ENCODE results near the gene NSD2.
"Not testable (repeated sequence)": the region's sequence is repeated elsewhere in the genome, so short reads cannot be mapped to it uniquely, and the experiment has no call there.

NSD2 gene

DNA sequence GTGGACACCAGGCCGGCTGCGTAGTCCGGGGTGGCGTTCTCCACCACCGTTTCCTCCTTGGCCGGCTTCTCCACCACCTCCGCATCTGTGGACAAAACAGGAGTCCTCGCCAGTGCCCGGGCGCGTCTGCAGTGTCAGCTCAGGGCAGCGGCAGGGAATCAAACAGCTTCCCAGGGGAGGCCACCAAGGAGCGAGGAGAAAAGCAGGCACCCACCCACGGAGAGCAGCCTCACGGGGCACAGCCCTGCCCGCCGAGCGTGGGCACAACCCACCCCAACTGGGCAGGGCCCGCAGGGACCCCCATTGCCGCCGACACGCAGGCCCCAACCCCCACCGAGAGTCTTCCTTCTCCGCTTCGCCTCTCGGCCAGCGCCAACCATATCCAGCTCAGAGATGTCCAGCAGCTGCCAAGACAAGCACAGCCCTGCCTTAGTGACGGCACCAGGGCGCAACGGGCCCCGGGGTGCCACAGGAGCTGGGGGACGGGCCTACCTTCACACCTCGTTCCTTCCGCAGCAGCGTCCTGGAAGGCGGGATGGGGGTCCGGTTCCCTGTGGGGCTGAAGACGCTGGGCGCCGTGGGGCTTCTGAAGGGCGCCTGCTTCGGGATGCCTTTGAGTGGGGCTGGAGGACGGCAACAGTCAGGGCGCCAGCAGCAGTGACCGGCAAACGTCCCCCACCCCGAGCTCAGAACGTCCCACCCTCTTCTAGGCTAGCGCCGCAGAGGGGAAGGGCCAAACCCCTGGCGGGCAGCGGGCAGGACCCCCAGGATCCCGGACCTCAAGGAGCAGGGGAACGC is 114.8 kb downstream of the NSD2 start:
- DNase-seq (ENCODE audit: low read depth): no peak

DNA sequence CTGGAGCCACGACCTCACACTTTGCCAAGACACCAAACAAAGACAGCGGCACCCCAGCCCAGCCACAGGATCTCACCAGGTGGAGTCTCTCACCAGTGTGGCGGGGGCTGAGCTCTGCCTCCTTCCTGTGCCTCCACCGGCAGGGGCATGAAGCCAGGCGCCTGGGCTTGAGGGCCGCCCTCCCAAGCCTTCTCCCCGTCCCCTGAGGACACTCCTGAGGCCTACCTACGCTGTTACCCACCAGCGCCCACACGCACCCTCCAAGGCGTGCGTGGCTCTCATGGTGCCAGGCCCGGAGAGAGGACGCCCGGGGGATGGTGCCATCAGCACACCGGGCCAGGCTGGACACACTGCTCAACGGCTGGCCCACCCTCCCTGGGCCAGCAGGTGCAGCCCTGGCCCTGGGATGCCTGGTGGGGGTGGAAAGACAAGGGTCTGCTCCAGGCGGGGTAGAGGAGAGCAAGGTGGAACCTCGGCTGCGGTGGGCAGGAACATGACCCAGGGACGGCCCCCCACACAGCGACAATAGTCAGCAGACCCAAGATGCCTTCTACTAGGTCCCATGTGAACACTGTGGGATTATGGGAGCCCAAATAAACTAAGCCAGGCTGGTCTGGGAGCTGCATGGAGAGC is 115.5 kb downstream of the NSD2 start:
- no peak for DNase-seq (ENCODE audit: low read depth)

DNA sequence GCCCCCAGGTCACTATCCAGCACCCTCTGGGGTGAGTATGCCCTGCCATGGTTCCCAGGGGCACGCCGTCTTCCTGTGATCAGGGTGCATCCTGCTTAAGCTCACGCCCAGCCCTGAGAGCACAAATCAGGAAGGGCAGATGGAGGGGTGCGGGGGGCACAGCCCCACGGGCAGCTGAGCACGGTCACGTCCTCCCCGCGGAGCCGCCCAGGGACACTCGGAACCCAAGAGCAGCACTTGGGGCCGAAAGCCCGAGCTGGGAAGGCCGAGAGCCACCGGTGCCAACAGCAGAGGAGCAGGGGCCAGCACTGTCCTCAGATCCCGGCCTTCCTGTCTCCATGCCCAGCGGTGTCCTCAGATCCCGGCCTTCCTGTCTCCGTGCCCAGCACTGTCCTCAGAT is 116.1 kb downstream of the NSD2 start:
- no peak for DNase-seq (ENCODE audit: low read depth)

- no peak for DNase-seq (ENCODE audit: low read depth)
Measured at GRCh38 chr4:1987721-1988326, 116.6 kb downstream of the NSD2 start.

DNA sequence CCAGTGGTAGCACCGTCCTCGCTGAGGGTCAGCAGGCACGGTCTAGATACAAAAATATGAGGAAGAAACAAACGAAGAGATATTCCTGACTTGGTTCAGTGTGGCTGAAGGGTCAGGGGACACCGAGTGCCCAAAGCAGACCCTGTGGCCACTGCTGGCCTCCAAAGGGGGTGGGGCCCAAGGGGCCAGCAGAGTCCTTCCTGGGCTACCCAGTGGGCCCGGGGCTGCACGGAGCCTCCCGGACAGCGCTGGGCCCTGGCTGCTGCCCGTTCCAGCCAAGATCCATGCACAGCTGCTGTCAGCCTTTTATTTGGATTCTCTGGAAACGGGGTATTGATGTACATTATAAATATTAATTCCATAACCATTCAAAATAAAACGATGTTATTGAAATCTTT is 117.1 kb downstream of the NSD2 start:
- no peak for DNase-seq (ENCODE audit: low read depth)

DNA sequence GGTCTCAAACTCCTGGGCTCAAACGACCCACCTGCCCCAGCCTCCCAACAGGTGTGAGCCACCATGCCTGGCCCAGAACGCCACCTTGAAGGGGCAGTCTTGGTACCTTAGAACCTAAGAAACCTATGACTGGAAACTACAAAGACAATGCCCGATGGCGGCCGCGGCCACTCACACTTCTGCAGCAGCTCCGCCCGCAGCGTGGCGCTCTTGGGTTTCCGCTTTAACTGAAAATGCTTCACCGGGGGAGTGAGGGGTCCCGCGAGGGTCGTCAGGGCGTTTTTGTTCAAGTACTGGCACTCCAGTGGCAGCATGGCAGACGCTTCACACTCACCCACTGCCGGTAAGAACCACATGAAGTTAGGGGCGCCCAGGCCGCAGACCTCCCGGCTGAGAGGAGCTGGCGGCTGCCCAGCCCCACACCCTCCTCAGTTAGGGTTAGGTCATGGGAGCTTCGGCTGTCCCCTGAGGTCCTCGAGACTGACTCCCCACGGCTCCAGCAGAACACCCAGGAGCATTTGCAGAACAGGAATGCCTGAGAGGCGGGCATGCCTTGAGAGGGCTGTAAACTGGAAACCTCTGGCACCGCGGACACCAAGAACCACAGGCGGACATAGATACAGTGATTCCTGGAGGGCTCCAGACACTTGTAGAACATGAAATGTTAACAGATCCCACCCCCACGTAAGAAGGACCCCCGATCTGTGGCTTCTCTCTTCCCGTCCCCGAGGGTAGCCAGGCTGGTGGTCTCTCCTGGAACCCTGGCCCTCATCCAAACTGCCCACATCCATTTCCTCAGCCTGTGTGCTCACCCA is 118.5 kb downstream of the NSD2 start:
- no peak for DNase-seq (ENCODE audit: low read depth)

GRCh38 chr4:1990348-1990645 is 119.1 kb downstream of the NSD2 start:
- no peak for DNase-seq (ENCODE audit: low read depth)

- no peak for DNase-seq (ENCODE audit: low read depth)
Measured at GRCh38 chr4:1990676-1991075, 119.5 kb downstream of the NSD2 start.

GRCh38 chr4:1991087-1991486 is 119.9 kb downstream of the NSD2 start:
- DNase-seq (ENCODE audit: low read depth): no peak

DNA sequence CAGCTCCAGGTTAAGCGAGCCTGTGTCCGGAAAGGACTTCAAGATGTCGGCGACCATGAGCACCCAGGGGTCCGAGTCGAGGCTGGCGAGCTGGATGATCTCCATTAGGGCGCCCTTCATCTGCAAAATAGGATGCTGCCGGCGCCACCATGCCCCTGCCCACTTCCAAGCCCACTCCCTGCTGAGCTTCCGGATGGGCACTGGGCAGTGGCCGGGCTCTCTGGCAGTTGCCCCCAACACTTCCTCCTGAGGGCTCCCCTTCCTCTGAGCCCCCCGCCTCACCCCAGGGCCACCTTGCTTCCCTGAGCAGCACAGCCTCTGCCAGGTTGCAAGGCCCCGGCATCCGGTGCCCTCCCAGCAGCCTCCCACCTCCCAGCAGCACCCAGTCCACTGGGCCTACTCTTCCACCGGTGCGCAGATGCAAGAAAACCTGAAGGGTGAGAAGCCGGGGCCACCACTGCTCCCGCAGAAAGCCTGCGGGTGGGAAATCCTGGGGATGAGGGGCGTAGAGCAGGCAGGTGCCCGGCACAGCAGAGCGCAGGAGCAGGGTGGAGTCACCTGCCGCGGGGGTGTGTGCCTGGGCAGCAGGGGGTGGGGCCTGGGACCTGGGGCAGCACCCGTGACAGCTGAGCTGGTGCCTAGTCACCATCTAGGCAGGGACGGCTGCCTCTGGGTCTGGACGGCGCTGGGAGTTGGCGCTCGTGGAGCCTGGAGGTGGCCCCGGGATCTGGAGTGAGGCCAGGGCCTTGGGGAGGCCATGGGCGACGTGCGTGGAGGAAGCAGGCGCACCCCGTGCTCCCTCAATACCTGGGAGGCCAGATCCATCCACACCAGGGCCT is 120.6 kb downstream of the NSD2 start:
- no peak for DNase-seq (ENCODE audit: low read depth)

DNA sequence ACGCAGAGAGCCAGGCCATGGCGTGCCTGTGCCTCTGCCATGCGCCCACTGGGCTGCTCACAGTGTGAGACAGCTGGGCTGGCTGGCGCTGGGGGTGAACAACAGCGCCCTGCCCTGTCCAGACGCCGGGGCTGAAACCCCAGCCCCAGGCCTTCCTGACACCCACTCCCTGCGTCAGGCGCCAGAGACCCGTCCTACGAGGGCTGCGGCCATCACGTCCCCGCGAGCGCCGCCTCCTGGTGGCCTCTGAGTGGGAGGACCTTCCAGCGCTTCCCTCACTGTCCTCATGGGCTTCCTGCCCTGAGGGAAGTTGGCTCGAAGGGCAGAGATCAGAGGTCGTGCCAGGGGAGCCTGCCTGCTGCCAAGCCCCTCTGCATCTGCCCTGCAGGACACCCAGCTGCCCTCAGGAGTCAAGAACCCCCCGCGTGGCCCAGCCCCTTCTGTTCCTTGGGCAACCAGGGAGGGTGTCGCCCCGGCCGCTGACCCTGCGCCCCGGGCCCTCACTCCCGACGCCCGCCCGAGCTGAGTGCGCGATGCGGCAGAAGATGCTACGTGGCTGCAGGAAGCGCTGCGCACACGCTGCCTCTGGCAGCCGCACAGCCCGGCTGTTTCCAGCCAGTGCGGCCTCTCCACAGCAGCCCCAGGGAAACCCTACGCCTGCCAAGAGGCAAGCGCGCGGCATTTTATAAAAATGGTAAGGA is 121.4 kb downstream of the NSD2 start:
- DNase-seq (ENCODE audit: low read depth): no peak

GRCh38 chr4:1993169-1993516 is 122.0 kb downstream of the NSD2 start:
- no peak for DNase-seq (ENCODE audit: low read depth)

- DNase-seq (ENCODE audit: low read depth): not testable (repeated sequence)
Measured at GRCh38 chr4:1993718-1994516, 122.7 kb downstream of the NSD2 start.

DNA sequence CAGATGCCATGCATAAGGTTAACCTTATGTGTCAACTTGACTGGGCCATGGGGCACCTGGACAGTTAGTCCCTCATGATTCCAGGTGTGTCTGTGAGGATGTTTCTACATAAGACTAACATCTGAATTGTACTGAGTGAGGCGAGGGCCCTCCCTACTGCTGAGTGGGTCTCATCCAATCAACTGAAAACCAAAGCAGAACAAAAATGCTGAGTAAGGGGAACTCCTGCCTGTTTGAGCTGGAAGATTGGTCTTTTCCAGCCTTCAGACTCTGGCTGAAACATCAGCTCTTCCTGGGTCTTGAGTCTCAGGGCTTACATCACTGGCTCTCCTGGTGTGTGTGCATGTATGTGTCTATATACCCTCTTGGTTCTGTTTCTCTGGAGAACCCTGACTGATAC is 123.7 kb downstream of the NSD2 start:
- no peak for DNase-seq (ENCODE audit: low read depth)

- no peak for DNase-seq (ENCODE audit: low read depth)
Measured at GRCh38 chr4:1996866-1997611, 125.8 kb downstream of the NSD2 start.

- DNase-seq (ENCODE audit: low read depth): no peak
Measured at GRCh38 chr4:1997712-1998111, 126.5 kb downstream of the NSD2 start.

GRCh38 chr4:1998296-1998695 is 127.1 kb downstream of the NSD2 start:
- DNase-seq (ENCODE audit: low read depth): no peak

- not testable (repeated sequence) for DNase-seq (ENCODE audit: low read depth)
Measured at GRCh38 chr4:1999308-1999707, 128.1 kb downstream of the NSD2 start.

DNA sequence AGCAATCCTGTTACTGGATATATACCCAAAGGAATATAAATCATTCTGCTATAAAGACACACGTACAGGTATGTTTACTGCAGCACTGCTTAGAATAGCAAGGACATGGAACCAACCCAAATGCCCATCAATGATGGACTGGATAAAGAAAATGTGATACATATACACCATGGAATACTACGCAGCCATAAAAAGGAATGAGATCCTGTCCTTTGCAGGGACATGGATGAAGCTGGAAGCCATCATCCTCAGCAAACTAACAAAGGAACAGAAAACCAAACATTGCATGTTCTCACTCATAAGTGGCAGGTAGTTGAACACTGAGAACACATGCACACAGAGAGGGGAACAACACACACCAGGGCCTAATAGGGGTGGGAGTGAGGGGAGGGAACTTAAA is 132.2 kb downstream of the NSD2 start:
- DNase-seq (ENCODE audit: low read depth): not testable (repeated sequence)

- DNase-seq (ENCODE audit: low read depth): no peak
Measured at GRCh38 chr4:2006367-2006766, 135.2 kb downstream of the NSD2 start.
